ENCODE measurements around the gene SLC35F6.
A peak's percentile ranks its signal among the peaks of the same experiment; 100 is the strongest.
"Not testable (repeated sequence)": the region's sequence is repeated elsewhere in the genome, so short reads cannot be mapped to it uniquely, and the experiment has no call there.

SLC35F6 gene

GRCh38 chr2:26731714-26732113 lies 32.4 kb upstream of the SLC35F6 start:
- no peak for DNase-seq

GRCh38 chr2:26732446-26732845 lies 31.6 kb upstream of the SLC35F6 start:
- no peak for DNase-seq

- DNase-seq = no peak
These were observed 30.7 kb upstream of the SLC35F6 start for GRCh38 chr2:26733413-26733812.

DNA sequence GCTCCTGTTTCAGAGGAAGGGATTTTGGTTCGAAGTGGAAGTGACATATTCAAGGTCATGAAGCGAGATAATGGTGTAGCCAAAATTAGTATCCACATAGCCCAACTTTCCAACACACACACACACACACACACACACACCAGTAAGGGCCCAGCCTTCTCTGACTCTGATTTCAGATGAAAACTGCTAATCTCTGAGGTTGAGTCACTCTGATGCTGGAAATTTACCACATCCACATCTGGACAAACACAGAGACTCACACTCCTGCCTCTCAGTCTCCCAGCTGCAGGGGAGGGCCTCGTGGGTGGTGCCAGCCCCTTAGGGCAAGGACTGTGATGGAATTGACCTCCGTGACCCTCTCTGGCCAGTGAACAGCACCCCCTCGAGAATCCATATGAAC lies 29.0 kb upstream of the SLC35F6 start:
- no peak for DNase-seq

DNA sequence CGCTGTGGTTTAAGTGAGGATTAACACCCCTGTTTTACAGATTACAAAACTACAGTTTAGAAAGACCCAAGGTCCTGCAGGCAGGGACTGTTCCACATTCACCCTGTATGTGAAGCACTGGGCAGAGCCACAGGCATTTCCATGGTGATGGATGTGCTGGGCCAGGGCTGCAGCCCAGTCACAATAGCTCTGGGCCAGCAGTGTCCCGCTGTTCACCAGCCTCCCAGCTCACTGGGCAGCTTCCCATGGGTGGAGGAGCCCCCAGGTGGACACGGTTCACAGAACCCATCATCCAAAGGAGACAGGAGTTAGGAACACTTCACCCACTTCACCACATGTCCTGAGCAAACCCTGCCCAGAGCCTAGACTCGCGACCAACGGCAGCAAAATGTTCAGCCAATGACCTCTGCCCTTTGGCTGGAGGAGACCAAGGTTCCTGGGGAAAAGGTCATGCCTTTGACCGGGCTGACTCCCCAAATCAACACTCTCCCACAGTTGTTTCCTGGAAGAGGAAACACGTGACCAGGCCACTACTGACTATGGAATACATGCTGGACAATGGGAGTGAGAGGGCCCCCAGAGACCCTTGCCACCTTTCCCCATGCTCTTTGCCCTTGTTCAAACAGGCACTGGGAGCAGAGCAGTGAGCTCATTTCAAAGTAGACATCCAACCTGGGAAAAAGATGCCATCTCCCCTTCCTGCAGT lies 28.0 kb upstream of the SLC35F6 start:
- DNase-seq = no peak

GRCh38 chr2:26737221-26737620 lies 26.9 kb upstream of the SLC35F6 start:
- no peak for DNase-seq

- no peak for DNase-seq
These were observed 25.6 kb upstream of the SLC35F6 start for GRCh38 chr2:26738481-26738880.

DNA sequence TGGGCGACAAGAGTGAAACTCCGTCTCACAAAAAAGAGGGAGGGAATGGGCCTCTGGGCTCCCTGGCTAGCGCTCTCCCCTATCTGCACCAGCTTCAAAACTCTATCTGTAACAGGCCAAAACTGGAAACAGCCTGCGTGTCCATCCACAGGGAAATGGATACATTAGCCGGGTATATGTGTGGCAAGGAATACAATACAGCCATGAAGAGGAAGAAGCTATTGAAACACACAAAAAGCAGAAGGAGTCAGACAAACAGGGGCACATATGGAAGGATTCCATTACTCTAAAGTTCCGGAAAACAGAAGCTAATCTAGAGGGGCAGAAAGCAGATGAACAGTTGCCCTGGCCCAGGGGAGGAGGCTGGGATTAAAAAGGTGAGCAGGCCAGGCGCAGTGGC lies 24.6 kb upstream of the SLC35F6 start:
- DNase-seq = no peak

DNA sequence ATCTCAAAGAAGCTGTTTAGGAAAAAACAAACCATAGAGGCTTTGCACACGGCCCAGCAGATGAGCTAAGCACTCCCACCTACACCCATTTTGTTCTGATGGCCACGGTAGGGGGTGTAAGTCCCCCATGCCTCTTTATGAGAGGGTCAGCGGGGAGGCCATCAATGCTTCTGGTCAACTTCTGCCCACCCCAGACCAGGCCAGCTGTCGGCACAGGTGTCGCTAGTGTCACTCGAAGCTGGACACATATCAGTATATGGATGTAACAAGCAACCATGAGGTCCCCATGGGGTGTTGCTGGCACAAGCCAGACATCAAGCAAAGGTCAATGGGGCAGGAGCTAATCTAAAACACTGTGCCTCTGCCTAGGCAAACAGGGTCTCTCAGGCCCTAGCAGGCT lies 23.7 kb upstream of the SLC35F6 start:
- DNase-seq = no peak

GRCh38 chr2:26740890-26741302 lies 23.2 kb upstream of the SLC35F6 start:
- peak; percentile 16 for DNase-seq

DNA sequence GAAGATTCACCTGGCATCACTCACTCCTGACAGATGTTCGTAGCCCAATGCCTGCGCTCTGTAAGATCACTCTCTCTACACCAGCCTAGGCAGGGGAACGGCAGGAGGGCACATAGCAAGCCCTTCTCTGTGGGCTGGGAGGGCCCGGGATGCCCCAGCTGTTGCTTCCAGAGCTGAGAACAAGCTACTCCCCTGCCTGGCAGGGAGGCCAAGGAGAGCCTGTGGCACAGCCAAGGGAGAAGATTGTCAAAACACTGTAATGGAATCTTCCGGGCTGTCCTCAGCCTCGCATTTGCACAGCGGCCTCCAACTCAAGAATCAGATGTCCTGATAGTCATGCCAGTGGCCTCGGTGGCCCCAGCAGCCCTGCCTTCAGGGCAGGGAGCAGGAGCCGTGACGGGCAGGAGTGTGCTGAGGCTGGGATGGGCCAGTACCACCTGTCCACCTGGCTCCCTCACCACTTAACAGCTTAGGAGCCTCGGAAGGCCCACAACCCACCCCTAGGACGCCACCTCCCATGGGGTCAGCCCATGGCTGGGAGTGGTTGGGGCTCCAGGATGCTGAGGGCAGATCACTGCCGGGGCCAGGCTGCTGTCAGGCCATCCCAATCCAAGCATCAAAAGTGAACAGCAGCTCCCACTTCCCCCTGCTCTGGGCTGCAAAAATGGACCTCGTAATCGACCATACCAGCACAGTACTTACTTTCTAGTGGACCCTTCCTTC lies 21.9 kb upstream of the SLC35F6 start:
- no peak for DNase-seq

GRCh38 chr2:26743852-26744251 lies 20.2 kb upstream of the SLC35F6 start:
- no peak for DNase-seq

GRCh38 chr2:26744953-26745352 lies 19.1 kb upstream of the SLC35F6 start:
- DNase-seq = no peak

DNA sequence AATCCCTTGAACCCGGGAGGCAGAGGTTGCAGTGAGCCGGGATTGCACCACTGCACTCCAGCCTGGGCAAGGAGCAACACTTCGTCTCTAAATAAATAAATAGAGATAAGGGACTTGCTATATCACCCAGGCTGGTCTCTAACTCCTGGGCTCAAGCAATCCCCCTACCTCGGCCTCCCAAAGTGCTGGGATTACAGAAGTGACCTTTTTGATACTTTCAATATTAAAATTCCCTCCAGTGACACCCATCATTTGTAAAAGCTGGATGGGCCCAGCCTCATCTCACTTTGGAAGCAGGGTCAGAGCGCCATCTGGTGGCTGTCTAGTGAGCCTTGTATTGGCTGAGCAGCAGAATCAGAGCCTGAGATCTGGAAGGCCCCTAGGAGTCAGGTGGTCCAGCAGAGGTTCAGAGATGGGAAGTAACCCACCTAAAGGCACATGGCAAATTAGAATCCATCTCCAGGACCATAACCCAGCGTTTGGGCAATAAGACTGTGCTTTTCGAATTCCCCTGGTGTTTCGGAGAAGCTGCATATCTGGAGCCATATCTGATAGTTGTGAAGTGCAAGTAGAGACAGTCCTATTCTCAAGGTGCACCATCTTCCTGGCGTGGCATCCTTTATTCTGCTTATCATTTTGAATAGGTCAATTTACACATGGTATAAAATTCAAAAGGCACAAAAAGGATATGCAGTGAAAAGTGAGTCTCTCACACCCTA lies 18.3 kb upstream of the SLC35F6 start:
- DNase-seq = peak; percentile 84

DNA sequence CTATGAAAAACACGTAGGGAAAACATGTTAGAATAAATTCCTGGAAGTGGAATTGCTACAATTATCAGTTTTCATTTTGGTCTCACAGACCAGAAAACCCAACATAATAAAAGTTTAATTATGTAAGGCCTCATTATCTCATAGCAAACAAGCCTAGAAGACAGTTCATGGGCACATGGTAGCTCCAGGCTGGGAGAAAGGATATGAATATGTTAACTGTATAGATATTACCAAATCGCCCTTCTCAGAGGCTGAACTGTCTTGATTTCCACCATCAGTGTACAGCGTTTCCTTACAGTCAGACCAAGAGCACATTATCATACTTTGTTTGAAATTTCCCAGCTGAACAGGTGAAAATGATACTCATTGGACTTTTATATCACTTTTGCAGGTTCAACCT lies 17.1 kb upstream of the SLC35F6 start:
- no peak for DNase-seq

DNA sequence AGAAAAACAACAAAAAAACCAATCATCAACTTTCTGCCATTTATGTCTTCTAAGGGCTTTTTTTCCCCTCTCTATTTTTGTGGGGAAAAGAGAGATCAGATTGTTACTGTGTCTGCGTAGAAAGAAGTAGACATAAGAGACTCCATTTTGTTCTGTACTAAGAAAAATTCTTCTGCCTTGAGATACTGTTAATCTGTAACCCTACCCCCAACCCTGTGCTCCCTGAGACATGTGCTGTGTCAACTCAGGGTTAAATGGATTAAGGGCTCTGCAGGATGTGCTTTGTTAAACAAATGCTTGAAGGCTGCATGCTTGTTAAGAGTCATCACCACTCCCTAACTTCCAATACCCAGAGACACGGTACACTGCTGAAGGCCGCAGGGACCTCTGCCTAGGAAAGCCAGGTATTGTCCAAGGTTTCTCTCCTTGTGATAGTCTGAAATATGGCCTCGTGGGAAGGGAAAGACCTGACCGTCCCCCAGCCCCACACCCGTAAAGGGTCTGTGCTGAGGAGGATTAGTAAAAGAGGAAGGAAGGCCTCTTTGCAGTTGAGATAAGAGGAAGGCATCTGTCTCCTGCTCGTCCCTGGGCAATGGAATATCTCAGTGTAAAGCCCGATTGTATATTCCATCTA lies 14.2 kb upstream of the SLC35F6 start:
- not testable (repeated sequence) for DNase-seq

DNA sequence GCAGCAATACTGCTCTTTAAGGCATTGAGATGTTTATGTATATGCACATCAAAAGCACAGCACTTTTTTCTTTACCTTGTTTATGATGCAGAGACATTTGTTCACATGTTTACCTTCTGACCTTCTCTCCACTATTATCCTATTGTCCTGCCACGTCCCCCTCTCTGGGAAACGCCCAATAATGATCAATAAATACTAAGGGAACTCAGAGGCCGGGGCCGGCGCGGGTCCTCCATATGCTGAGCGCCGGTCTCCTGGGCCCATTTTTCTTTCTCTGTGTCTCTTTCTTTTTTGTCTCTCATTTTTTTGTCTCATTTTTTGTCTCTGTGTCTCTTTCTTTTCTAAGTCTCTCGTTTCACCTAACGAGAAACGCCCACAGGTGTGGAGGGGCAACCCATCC lies 13.6 kb upstream of the SLC35F6 start:
- DNase-seq = not testable (repeated sequence)

DNA sequence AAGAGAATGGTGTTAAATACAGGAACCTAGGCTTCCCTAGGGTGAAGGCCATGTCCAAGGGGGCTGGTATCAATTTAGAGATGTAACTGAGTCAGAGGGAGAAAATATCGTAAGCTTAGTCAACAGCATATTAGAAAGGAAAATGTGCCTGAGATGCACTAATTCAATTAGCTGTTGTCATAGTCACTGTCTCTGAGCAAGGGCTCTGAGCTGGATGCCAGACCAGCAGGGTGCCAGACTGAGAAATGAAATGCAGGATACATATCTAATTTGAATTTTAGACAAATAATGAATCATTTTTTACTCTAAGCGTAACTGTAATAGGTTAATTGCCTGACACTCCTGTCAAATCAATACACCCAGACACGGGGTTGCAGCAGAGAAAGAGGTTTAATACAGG lies 11.4 kb upstream of the SLC35F6 start:
- DNase-seq = no peak

DNA sequence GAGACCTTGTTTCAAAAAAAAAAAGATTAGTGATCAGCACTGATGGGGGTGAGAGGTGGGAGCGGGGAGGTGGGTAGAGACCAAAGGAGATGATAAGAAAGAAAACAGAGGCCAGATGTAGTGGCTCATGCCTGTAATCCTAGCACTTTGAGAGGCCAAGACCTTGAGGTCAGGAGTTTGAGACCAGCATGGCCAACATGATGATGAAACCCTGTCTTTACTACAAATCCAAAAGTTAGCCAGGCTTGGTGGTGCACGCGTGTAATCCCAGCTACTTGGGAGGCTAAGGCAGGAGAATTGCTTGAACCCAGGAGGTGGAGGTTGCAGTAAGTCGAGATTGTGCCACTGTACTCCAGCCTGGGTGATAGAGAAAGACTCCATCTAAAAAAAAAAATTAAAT lies 9.5 kb upstream of the SLC35F6 start:
- DNase-seq = no peak

GRCh38 chr2:26754972-26755670 lies 9.0 kb upstream of the SLC35F6 start:
- DNase-seq = no peak

DNA sequence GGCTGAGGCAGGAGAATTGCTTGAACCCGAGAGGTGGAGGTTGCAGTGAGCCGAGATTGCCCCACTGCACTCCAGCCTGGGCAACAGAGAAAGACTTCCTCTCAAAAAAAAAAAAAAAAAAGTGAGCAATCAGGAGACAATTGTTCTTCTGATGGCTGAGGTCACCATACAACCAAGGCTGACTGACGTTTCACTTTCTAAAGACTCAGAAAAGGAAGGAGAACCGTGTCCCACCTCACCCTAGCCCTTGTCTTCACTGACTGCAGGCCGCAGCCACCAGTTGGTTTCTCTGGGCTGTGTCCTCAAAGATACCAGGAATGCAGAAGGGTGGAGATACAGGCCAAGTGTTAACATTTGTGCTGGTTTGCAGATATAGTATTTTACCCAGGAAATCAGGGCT lies 7.7 kb upstream of the SLC35F6 start:
- no peak for DNase-seq

- peak; percentile 65 for DNase-seq
These were observed 6.0 kb upstream of the SLC35F6 start for GRCh38 chr2:26757873-26758789.
